Liver (tissue), 9 donors: ENCODE results near the gene PDE4C. TPM values are rescaled to one million over a fixed set of nuclear protein-coding genes. Genes with fewer than 3 reads are reported as not detected.

ENCODE experiments used
- DNase-seq: peaks from one replicate; pipeline ENCODE4 v3.0.0-alpha.2; 2017; ENCODE audit warnings: low spot score
- H3K27ac ChIP-seq, 2 donors: one replicate each; pipeline ENCODE4 v1.7.0; 2013; ENCODE audit warnings: inconsistent platforms in 2 of 2, low read length in 2 of 2, control low read depth in 1 of 2, low read depth in 1 of 2, mild to moderate bottlenecking in 1 of 2
- H3K27me3 ChIP-seq, 4 donors: one replicate each; pipeline versions ENCODE4 v1.6.1 to v1.7.0; 2013; ENCODE audit warnings: low read length in 3 of 4, inconsistent platforms in 1 of 4, mild to moderate bottlenecking in 1 of 4, moderate library complexity in 1 of 4; ENCODE audit not compliant: control insufficient read depth in 4 of 4, insufficient read depth in 4 of 4
- H3K36me3 ChIP-seq, 4 donors: one replicate each; pipeline versions ENCODE4 v1.6.1 to v1.7.0; 2013; ENCODE audit warnings: low read length in 3 of 4, mild to moderate bottlenecking in 3 of 4, low read depth in 1 of 4, moderate library complexity in 1 of 4; ENCODE audit not compliant: control insufficient read depth in 4 of 4, insufficient read depth in 3 of 4
- H3K4me1 ChIP-seq, 4 donors: one replicate each; pipeline versions ENCODE4 v1.6.1 to v1.7.0; 2013; ENCODE audit warnings: low read length in 3 of 4, mild to moderate bottlenecking in 3 of 4, moderate library complexity in 1 of 4; ENCODE audit not compliant: control insufficient read depth in 4 of 4, insufficient read depth in 4 of 4
- H3K4me3 ChIP-seq, 3 donors: one replicate each; pipeline versions ENCODE4 v1.6.1 to v1.7.0; 2013; ENCODE audit warnings: low read length in 3 of 3, control low read depth in 1 of 3, low read depth in 1 of 3, mild to moderate bottlenecking in 1 of 3
- H3K9ac ChIP-seq, 2 donors: one replicate each; pipeline ENCODE4 v1.7.0; 2013; ENCODE audit warnings: low read length in 2 of 2, mild to moderate bottlenecking in 2 of 2, moderate library complexity in 2 of 2, control low read depth in 1 of 2, low read depth in 1 of 2
- H3K9me3 ChIP-seq, 4 donors: one replicate each; pipeline versions ENCODE4 v1.6.1 to v1.7.0; 2013; ENCODE audit warnings: low read length in 3 of 4; ENCODE audit not compliant: control insufficient read depth in 4 of 4
- FOXA1 ChIP-seq: IDR thresholded peaks from 2 replicates; pipeline ENCODE4 v1.6.1; 2016; ENCODE audit warnings: antibody characterized with exemption
- FOXA2 ChIP-seq: IDR thresholded peaks from 2 replicates; pipeline ENCODE4 v1.6.1; 2016; ENCODE audit warnings: antibody characterized with exemption
- GABPA ChIP-seq, 2 donors: IDR thresholded peaks in 1 of 2; conservative IDR thresholded peaks in 1 of 2; 2 replicates each; pipeline ENCODE4 v1.6.1; 2016; ENCODE audit warnings: antibody characterized with exemption in 2 of 2, mild to moderate bottlenecking in 1 of 2, moderate library complexity in 1 of 2
- HNF4A ChIP-seq, 2 donors: conservative IDR thresholded peaks; 2 replicates each; pipeline ENCODE4 v1.6.1; 2016; ENCODE audit warnings: antibody characterized with exemption in 2 of 2, mild to moderate bottlenecking in 2 of 2
- JUND ChIP-seq, 2 donors: IDR thresholded peaks; 2 replicates each; pipeline ENCODE4 v1.6.1; 2016; ENCODE audit warnings: antibody characterized with exemption in 2 of 2
- NR2F2 ChIP-seq: IDR thresholded peaks from 2 replicates; pipeline ENCODE4 v1.6.1; 2016; ENCODE audit warnings: antibody characterized with exemption
- RAD21 ChIP-seq, 2 donors: IDR thresholded peaks; 2 replicates each; pipeline ENCODE4 v1.6.1; 2016; ENCODE audit warnings: antibody characterized with exemption in 2 of 2, mild to moderate bottlenecking in 2 of 2
- RXRA ChIP-seq, 2 donors: IDR thresholded peaks; 2 replicates each; pipeline ENCODE4 v1.6.1; 2017 to 2018; ENCODE audit warnings: antibody characterized with exemption in 2 of 2, mild to moderate bottlenecking in 1 of 2
- SP1 ChIP-seq: IDR thresholded peaks from 2 replicates; pipeline ENCODE4 v1.6.1; 2018; ENCODE audit warnings: antibody characterized with exemption, mild to moderate bottlenecking
- TAF1 ChIP-seq: conservative IDR thresholded peaks from 2 replicates; pipeline ENCODE4 v1.6.1; 2016; ENCODE audit warnings: antibody characterized with exemption, mild to moderate bottlenecking
- WGBS: extraction: QIAGEN DNeasy Blood & Tissue Kit; methylation state at CpG from one replicate; pipeline ENCODE4 v1.1.7; 2013; 5-methylcytosine and 5-hydroxymethylcytosine counted together
- polyA plus RNA-seq, 2 donors: library from polyadenylated mRNA; stranded (reverse) in 1 of 2; unstranded in 1 of 2; fragments of 200-250 nt in 1 of 2; fragments of >200 nt in 1 of 2; fragmentation: Nextera tagmentation in 1 of 2; extraction: Ambion mirVana in 1 of 2; gene quantifications; one replicate each; pipeline versions ENCODE4 v1.2.1 to v1.2.3, GENCODE V29; 2013 to 2015
- total RNA-seq, 2 donors: library from RNA; depleted of rRNA; stranded (reverse); fragments of >200 nt; gene quantifications; one replicate each; pipeline ENCODE4 v1.2.3, GENCODE V29; 2014
- TF ChIP-seq, protein P1 (sequence below): IDR thresholded peaks from 2 replicates; pipeline ENCODE4 v1.6.1; 2016; ENCODE audit warnings: antibody characterized with exemption
- TF ChIP-seq, protein P2 (sequence below): fragments of 150-350 bp; IDR thresholded peaks from 2 replicates; pipeline ENCODE4 v1.5.1; 2017; ENCODE audit warnings: improper control_type of control experiment, low read depth, low read length; ENCODE audit not compliant: missing input control
- TF ChIP-seq, protein P3 (sequence below): IDR thresholded peaks from 2 replicates; pipeline ENCODE4 v1.6.1; 2016; ENCODE audit warnings: antibody characterized with exemption, mild to moderate bottlenecking
- TF ChIP-seq, protein P4 (sequence below): IDR thresholded peaks from 2 replicates; pipeline ENCODE4 v1.6.1; 2016; ENCODE audit warnings: antibody characterized with exemption
- TF ChIP-seq, protein P5 (sequence below): IDR thresholded peaks from 2 replicates; pipeline ENCODE4 v1.6.1; 2016; ENCODE audit warnings: antibody characterized with exemption
- donor health status: healthy.
- donor health status: healthy.
- donor health status: healthy.
- donor health status: healthy.
- donor health status: healthy.

PDE4C gene
- total and polyA plus RNA-seq, 4 donors, result 0.23 to 0.75 (median 0.51) TPM; not detected in 1

DNA sequence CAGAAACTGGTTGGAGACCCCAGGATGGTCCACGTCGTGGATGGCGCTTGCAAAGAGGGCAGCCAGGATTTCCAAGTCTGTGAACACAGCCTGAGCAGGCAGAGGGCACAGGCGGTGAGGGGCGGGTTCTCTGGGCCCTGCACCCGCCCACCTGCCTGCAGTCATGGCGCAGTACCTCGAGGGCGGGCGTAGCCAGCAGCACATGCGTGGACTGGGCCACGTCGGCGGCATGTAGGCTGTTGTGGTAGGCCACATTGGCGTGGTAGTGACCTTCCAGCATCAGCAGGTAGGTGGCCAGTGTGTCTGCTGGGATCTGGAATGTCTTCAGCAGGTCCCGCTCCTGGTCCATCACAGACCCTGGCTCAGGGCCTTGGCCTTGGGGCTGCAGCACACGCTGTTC is 8.1 kb downstream of the PDE4C start (continued):
- TF ChIP-seq HNF4A (conservative IDR thresholded peaks at IDR 0.05) (no peak), RXRA (IDR thresholded peaks at IDR 0.05) (no peak)
- TF ChIP-seq, protein P1, sequence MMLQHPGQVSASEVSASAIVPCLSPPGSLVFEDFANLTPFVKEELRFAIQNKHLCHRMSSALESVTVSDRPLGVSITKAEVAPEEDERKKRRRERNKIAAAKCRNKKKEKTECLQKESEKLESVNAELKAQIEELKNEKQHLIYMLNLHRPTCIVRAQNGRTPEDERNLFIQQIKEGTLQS, result no peak
- TF ChIP-seq, protein P2, sequence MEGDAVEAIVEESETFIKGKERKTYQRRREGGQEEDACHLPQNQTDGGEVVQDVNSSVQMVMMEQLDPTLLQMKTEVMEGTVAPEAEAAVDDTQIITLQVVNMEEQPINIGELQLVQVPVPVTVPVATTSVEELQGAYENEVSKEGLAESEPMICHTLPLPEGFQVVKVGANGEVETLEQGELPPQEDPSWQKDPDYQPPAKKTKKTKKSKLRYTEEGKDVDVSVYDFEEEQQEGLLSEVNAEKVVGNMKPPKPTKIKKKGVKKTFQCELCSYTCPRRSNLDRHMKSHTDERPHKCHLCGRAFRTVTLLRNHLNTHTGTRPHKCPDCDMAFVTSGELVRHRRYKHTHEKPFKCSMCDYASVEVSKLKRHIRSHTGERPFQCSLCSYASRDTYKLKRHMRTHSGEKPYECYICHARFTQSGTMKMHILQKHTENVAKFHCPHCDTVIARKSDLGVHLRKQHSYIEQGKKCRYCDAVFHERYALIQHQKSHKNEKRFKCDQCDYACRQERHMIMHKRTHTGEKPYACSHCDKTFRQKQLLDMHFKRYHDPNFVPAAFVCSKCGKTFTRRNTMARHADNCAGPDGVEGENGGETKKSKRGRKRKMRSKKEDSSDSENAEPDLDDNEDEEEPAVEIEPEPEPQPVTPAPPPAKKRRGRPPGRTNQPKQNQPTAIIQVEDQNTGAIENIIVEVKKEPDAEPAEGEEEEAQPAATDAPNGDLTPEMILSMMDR, result no peak

DNA sequence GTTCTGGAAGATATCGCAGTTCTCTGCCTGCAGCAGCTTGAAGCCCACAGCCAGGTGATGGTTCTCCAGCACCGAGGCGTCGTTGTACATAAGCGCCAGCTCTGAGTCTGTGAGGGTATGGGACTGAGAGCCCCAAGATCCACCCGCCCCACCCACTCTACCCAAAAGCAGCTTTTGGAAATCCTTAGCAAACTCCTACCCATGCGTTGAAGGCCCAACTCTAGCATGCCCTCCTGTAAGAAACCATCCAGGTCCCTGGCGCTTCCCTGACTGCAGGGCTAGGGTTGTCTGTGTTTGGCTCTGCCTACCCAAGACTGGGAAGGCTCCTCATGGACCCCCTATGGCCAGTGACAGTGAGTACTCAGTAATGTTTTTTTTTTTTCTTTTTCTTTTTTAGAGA is 9.4 kb downstream of the PDE4C start:
- H3K9me3 ChIP-seq, result no peaks in the 10 kb centered on the region
- H3K27ac ChIP-seq, result no peak overlapping the region
- no peaks in the 10 kb centered on the region for H3K27me3 ChIP-seq
- no peaks in the 10 kb centered on the region for H3K36me3 ChIP-seq
- TF ChIP-seq NR2F2 (no peak), GABPA (IDR thresholded peaks at IDR 0.05 in 1 of 2, conservative IDR thresholded peaks at IDR 0.05 in 1 of 2) (no peak), SP1 (no peak), RAD21 (IDR thresholded peaks at IDR 0.05) (no peak), FOXA1 (no peak), FOXA2 (no peak), JUND (IDR thresholded peaks at IDR 0.05) (no peak), TAF1 (no peak)
- TF ChIP-seq, protein P1, result no peak
- TF ChIP-seq, protein P3, sequence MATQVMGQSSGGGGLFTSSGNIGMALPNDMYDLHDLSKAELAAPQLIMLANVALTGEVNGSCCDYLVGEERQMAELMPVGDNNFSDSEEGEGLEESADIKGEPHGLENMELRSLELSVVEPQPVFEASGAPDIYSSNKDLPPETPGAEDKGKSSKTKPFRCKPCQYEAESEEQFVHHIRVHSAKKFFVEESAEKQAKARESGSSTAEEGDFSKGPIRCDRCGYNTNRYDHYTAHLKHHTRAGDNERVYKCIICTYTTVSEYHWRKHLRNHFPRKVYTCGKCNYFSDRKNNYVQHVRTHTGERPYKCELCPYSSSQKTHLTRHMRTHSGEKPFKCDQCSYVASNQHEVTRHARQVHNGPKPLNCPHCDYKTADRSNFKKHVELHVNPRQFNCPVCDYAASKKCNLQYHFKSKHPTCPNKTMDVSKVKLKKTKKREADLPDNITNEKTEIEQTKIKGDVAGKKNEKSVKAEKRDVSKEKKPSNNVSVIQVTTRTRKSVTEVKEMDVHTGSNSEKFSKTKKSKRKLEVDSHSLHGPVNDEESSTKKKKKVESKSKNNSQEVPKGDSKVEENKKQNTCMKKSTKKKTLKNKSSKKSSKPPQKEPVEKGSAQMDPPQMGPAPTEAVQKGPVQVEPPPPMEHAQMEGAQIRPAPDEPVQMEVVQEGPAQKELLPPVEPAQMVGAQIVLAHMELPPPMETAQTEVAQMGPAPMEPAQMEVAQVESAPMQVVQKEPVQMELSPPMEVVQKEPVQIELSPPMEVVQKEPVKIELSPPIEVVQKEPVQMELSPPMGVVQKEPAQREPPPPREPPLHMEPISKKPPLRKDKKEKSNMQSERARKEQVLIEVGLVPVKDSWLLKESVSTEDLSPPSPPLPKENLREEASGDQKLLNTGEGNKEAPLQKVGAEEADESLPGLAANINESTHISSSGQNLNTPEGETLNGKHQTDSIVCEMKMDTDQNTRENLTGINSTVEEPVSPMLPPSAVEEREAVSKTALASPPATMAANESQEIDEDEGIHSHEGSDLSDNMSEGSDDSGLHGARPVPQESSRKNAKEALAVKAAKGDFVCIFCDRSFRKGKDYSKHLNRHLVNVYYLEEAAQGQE, result no peak
- TF ChIP-seq, protein P2, result no peak
- TF ChIP-seq, protein P4, sequence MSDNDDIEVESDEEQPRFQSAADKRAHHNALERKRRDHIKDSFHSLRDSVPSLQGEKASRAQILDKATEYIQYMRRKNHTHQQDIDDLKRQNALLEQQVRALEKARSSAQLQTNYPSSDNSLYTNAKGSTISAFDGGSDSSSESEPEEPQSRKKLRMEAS, result no peak
- TF ChIP-seq, protein P5, sequence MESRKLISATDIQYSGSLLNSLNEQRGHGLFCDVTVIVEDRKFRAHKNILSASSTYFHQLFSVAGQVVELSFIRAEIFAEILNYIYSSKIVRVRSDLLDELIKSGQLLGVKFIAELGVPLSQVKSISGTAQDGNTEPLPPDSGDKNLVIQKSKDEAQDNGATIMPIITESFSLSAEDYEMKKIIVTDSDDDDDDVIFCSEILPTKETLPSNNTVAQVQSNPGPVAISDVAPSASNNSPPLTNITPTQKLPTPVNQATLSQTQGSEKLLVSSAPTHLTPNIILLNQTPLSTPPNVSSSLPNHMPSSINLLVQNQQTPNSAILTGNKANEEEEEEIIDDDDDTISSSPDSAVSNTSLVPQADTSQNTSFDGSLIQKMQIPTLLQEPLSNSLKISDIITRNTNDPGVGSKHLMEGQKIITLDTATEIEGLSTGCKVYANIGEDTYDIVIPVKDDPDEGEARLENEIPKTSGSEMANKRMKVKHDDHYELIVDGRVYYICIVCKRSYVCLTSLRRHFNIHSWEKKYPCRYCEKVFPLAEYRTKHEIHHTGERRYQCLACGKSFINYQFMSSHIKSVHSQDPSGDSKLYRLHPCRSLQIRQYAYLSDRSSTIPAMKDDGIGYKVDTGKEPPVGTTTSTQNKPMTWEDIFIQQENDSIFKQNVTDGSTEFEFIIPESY, result no peak
- H3K9ac ChIP-seq, result no peak overlapping the region
- no peak overlapping the region for H3K4me3 ChIP-seq
- DNase-seq, result no peak
- no peaks in the 10 kb centered on the region for H3K4me1 ChIP-seq
- WGBS, result 96% methylated on average over 8 of the region's 8 CpGs
